ENCODE data around the gene FOXM1.

FOXM1 gene, protein sequence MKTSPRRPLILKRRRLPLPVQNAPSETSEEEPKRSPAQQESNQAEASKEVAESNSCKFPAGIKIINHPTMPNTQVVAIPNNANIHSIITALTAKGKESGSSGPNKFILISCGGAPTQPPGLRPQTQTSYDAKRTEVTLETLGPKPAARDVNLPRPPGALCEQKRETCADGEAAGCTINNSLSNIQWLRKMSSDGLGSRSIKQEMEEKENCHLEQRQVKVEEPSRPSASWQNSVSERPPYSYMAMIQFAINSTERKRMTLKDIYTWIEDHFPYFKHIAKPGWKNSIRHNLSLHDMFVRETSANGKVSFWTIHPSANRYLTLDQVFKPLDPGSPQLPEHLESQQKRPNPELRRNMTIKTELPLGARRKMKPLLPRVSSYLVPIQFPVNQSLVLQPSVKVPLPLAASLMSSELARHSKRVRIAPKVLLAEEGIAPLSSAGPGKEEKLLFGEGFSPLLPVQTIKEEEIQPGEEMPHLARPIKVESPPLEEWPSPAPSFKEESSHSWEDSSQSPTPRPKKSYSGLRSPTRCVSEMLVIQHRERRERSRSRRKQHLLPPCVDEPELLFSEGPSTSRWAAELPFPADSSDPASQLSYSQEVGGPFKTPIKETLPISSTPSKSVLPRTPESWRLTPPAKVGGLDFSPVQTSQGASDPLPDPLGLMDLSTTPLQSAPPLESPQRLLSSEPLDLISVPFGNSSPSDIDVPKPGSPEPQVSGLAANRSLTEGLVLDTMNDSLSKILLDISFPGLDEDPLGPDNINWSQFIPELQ

DNA sequence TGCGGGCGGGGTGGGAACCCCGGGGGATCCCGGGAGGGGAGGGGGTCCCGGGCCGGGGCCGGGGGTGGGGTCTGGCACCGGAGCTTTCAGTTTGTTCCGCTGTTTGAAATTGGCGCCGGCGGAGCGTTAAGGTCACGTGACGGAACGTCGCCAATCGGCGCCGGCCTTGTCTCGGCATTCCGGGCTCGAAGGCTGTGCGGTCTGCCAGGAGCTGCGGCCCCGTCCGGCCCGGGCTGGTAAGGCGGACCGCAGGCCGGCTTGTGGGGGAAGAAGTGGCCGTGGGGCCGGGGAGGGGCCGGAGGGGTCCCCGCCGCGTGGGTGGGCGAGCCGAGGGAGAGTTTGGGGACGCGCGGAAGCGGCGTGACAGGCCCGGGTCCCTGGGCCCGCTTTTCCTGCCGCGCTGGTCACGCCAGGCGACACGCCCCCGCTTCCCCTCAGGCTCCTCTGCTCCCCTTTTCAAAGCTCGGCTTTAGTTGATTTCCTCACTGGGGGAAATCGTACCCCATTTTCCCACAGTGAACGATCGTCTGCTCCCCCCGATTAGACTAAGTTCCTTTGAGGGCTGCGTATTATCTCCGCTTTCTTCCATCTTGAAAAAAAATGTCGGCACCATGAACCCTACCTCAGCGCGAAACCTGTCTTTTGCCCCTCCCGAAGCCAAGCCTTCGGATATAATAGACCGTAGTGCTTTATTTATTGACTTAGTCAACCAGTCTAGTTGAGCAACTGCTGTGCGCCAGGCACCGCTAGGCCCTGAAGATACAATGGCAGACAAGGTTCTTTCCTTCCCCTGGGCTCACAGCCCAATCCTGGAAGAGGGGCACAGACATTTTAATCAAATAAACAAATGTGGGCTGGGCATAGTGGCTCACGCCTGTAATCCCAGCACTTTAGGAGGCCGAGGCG is at the start of gene FOXM1, which contains the start of gene RHNO1:
TSS of gene FOXM1 (minus strand) at position 128 of the 906 bp plus-strand sequence. CDS start 2,696 bp downstream, outside the sequence.
TSS of gene RHNO1 (plus strand) at position 177 of the 906 bp plus-strand sequence. CDS start 8,144 bp downstream, outside the sequence.
- peak within 1 kb of the TSS; percentile 87 for H3K4me3 ChIP-seq (ENCODE audit: low read length)
- DNase-seq (ENCODE audit: low read depth), result peak; percentile 86
- TF ChIP-seq, protein P1, sequence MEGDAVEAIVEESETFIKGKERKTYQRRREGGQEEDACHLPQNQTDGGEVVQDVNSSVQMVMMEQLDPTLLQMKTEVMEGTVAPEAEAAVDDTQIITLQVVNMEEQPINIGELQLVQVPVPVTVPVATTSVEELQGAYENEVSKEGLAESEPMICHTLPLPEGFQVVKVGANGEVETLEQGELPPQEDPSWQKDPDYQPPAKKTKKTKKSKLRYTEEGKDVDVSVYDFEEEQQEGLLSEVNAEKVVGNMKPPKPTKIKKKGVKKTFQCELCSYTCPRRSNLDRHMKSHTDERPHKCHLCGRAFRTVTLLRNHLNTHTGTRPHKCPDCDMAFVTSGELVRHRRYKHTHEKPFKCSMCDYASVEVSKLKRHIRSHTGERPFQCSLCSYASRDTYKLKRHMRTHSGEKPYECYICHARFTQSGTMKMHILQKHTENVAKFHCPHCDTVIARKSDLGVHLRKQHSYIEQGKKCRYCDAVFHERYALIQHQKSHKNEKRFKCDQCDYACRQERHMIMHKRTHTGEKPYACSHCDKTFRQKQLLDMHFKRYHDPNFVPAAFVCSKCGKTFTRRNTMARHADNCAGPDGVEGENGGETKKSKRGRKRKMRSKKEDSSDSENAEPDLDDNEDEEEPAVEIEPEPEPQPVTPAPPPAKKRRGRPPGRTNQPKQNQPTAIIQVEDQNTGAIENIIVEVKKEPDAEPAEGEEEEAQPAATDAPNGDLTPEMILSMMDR (conservative IDR thresholded peaks at IDR 0.05; ENCODE audit: low read length), result 0 out of 2 replicates have a peak, but pooled peaks have one; percentile 4

DNA sequence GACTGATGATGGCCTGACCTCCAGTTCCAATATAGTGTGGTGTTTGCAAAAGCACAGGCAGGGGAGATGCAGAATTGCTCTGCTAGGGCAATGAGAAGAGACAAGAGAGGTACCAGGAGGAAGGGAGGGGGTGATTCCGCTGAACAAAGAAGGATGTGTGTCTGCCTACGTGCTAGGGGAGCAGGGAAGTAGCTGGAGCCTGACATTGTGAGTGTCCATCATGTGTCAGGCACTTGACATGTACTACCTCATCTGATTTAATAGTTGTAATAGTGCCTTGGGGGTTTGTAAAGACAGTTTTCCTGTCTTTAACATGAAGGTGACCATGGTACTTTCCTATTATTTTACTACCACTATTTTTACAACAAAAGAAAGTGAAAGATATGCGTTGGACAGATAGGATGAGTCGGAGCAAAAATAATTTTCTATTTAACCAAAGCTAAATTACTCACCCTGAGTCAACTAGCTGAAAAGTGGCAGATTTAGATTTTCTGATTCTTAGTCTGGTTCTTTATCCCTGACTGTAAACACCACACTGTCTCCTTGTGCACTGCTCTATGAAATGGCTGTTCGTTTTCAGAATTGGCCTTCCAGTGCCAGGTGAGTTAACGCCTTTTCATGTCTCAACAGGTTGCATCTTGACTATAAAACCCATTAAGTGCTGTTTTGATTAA is 48.5 kb upstream of the FOXM1 start:
- TF ChIP-seq, protein P1 (conservative IDR thresholded peaks at IDR 0.05; ENCODE audit: low read length), result no peak
- no peak for DNase-seq (ENCODE audit: low read depth)
- no peak overlapping the region for H3K4me3 ChIP-seq (ENCODE audit: low read length)

DNA sequence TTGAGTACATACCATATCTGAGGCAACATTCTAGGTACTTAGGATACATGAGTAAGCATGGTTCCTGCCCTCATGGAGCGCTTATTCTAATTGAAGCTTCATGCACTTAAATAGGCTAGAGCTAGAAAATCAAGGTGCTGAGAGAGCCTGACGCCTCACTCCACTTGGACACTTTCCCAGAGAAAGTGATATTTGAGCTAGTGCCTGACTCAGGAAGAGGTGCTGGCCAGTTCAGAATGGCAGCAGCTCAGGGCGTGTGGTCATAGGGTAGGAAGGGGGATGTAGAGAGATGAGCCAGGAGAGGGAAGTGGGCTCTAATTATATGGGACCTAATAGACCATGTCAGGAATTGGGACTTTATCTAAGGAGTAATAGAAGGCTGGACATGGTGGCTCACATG is 47.0 kb upstream of the FOXM1 start:
- H3K4me3 ChIP-seq (ENCODE audit: low read length), result no peak overlapping the region
- DNase-seq (ENCODE audit: low read depth), result peak; percentile 17
- TF ChIP-seq, protein P1 (conservative IDR thresholded peaks at IDR 0.05; ENCODE audit: low read length), result no peak

DNA sequence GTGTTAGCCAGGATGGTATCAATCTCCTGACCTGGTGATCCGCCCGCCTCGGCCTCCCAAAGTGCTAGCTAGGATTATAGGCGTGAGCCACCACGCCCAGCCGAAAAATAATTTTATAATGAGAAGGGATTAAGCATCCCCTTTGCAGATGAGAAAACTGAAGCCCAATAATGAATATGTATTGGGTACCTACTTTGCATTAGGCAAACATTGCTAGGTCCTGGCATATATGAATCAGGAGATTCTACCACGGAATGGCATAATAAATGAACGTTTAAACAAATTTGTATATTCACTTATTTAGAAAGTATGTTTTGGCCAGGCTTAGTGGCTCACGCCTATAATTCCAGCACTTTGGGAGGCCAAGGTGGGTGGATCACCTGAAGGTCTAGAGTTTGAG is 46.1 kb upstream of the FOXM1 start:
- no peak for DNase-seq (ENCODE audit: low read depth)
- H3K4me3 ChIP-seq (ENCODE audit: low read length), result no peak overlapping the region
- TF ChIP-seq, protein P1 (conservative IDR thresholded peaks at IDR 0.05; ENCODE audit: low read length), result no peak

DNA sequence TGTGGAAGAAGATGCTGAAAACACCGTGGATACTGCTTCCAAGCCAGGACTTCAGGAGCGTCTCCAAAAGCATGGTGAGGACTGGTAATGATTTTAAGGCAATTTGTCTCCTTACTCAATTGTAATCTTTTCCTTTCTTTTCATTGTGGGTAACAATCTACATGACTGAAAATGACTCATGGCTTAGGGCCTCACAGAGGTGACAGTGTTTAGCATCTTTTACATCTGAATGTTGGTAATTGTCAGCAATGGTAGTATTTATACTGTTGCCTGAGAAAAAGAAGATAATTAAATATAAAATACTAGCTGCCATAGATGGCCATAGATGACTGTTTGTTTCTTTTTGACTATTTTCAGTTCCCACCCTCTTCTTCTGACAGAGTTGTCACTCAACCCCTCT is 45.4 kb upstream of the FOXM1 start:
- H3K4me3 ChIP-seq (ENCODE audit: low read length), result no peak overlapping the region
- TF ChIP-seq, protein P1 (conservative IDR thresholded peaks at IDR 0.05; ENCODE audit: low read length), result no peak
- DNase-seq (ENCODE audit: low read depth), result peak; percentile 10

DNA sequence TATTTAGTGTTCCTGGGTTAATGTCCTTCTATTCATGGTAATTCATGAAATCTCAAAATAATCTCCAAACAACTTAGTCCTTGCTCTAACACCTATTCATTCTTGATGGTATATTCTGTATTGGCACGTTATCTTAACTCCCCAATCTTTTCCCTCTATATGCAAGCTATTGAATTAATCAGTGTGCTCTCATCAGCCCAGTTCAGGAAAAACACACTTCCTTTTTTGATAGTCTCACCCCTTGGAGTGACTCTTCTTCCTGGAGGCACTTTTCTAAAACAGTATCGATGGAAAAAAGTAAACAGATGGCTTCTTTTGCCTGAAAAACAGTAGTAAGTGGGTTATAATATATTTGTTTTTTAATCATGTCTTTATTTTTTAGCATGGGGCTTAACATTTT is 42.3 kb upstream of the FOXM1 start:
- TF ChIP-seq, protein P1 (conservative IDR thresholded peaks at IDR 0.05; ENCODE audit: low read length), result no peak
- H3K4me3 ChIP-seq (ENCODE audit: low read length), result no peak overlapping the region
- DNase-seq (ENCODE audit: low read depth), result no peak

Data from AG10803 (cell line).